ENCODE data around the gene GJC2. TPM values are rescaled to one million over a fixed set of nuclear protein-coding genes. Genes with fewer than 3 reads are reported as not detected.

Gene GJC2
- total RNA-seq, 2 experiments from 2014 or later, result 2.1 to 2.4 TPM

- Mint-ChIP-seq H3K9me3 (no peaks in the 10 kb centered on the region), H3K36me3 (ENCODE audit: low read depth) (peaks cover 36% of the 10 kb centered on the region), H3K4me1 (ENCODE audit: low read depth) (peaks cover 44% of the 10 kb centered on the region), H3K27me3 (no peaks in the 10 kb centered on the region), H3K4me3 (peak overlapping the region; percentile 90), H3K27ac (peak overlapping the region; percentile 94)
- CTCF ChIA-PET, result interaction anchor here (1.0 to 2.2 kb wide), 3 partner anchors 11 to 317 kb away, joined by 3 to 11 read pairs (median 9); no protein-coding TSS in a partner anchor
- ATAC-seq (ENCODE audit: poor library complexity) (no peak), DNase-seq (peak in 5 of 14 experiments; percentile 24 to 80 (median 50))
- Histone ChIP-seq H3K27me3 (ENCODE audit: control insufficient read depth in 1 of 2, insufficient read depth in 2 of 2, low read length in 2 of 2) (no peaks in the 10 kb centered on the region), H3K36me3 (ENCODE audit: insufficient read depth, low read length) (peaks cover 30% of the 10 kb centered on the region), H3K4me3 (ENCODE audit: low read length) (peak overlapping the region; percentile 78), H3K9me3 (ENCODE audit: control insufficient read depth in 1 of 2, insufficient read depth in 1 of 2, low read length in 2 of 2) (no peaks in the 10 kb centered on the region), H3K27ac (ENCODE audit: low read depth in 1 of 2, low read length in 2 of 2) (peak overlapping the region; percentile 92 to 97), H3K4me1 (ENCODE audit: insufficient read depth, low read length) (peaks cover 56% of the 10 kb centered on the region)
- intact Hi-C loops (cut with DNase I, micrococcal nuclease), result loop anchor here in 1 of 2 experiments (1.0 to 10.0 kb wide), 3 partner anchors 23 to 1363 kb away; partner anchors contain the start of genes MRPL55 and NUP133
- TF ChIP-seq CTCF (IDR thresholded peaks at IDR 0.05), result no peak
- POLR2A ChIA-PET, result interaction anchor here (0.6 to 3.9 kb wide), 7 partner anchors 10 to 345 kb away, joined by 3 to 56 read pairs (median 9); partner anchors contain the start of genes ARF1, IBA57 and RNF187
Observed at GRCh38 chr1:228141226-228142044, 8.3 kb upstream of the GJC2 start.

- POLR2A ChIA-PET, result interaction anchor here (0.6 to 3.9 kb wide), 3 partner anchors 9 to 24 kb away, joined by 3 to 33 read pairs (median 3); partner anchors contain the start of gene IBA57
- Mint-ChIP-seq H3K4me1 (ENCODE audit: low read depth) (peaks cover 44% of the 10 kb centered on the region), H3K9me3 (no peaks in the 10 kb centered on the region), H3K4me3 (peak overlapping the region; percentile 90), H3K27ac (peak overlapping the region; percentile 94), H3K36me3 (ENCODE audit: low read depth) (peaks cover 42% of the 10 kb centered on the region), H3K27me3 (no peaks in the 10 kb centered on the region)
- intact Hi-C loops (cut with DNase I, micrococcal nuclease), result loop anchor here in 1 of 2 experiments (10.0 kb wide), 1 partner anchor 1363 kb away; the partner anchor contains the start of gene NUP133
- CTCF ChIA-PET, result interaction anchor here (0.5 to 1.6 kb wide), 2 partner anchors 22 to 38 kb away, joined by 3 to 9 read pairs; partner anchors contain the start of gene IBA57
- DNase-seq (peak in 4 of 14 experiments; percentile 24 to 48 (median 32)), ATAC-seq (ENCODE audit: poor library complexity) (no peak)
- Histone ChIP-seq H3K9me3 (ENCODE audit: control insufficient read depth in 1 of 2, insufficient read depth in 1 of 2, low read length in 2 of 2) (no peaks in the 10 kb centered on the region), H3K27me3 (ENCODE audit: control insufficient read depth in 1 of 2, insufficient read depth in 2 of 2, low read length in 2 of 2) (no peaks in the 10 kb centered on the region), H3K4me1 (ENCODE audit: insufficient read depth, low read length) (peaks cover 60% of the 10 kb centered on the region), H3K4me3 (ENCODE audit: low read length) (peak overlapping the region; percentile 78), H3K36me3 (ENCODE audit: insufficient read depth, low read length) (peaks cover 38% of the 10 kb centered on the region), H3K27ac (ENCODE audit: low read depth in 1 of 2, low read length in 2 of 2) (no peak overlapping the region)
- TF ChIP-seq CTCF (IDR thresholded peaks at IDR 0.05), result no peak
Observed at GRCh38 chr1:228142155-228142691, 7.5 kb upstream of the GJC2 start.

GRCh38 chr1:228142701-228143136, 7.0 kb upstream of the GJC2 start:
- H3K27me3 Mint-ChIP-seq, result no peaks in the 10 kb centered on the region
- Histone ChIP-seq H3K4me1 (ENCODE audit: insufficient read depth, low read length) (peaks cover 61% of the 10 kb centered on the region), H3K27ac (ENCODE audit: low read depth in 1 of 2, low read length in 2 of 2) (no peak overlapping the region), H3K36me3 (ENCODE audit: insufficient read depth, low read length) (peaks cover 43% of the 10 kb centered on the region), H3K4me3 (ENCODE audit: low read length) (no peak overlapping the region), H3K9me3 (ENCODE audit: control insufficient read depth in 1 of 2, insufficient read depth in 1 of 2, low read length in 2 of 2) (no peaks in the 10 kb centered on the region), H3K27me3 (ENCODE audit: control insufficient read depth in 1 of 2, insufficient read depth in 2 of 2, low read length in 2 of 2) (no peaks in the 10 kb centered on the region)
- intact Hi-C loops (cut with DNase I, micrococcal nuclease), result loop anchor here in 1 of 2 experiments (10.0 kb wide), 1 partner anchor 1362 kb away; the partner anchor contains the start of gene NUP133
- ChIA-PET POLR2A (interaction anchor here (1.2 to 3.9 kb wide), 3 partner anchors 9 to 23 kb away, joined by 3 to 33 read pairs (median 5); partner anchors contain the start of gene IBA57), CTCF (interaction anchor here (0.5 to 1.6 kb wide), 2 partner anchors 22 to 37 kb away, joined by 3 to 9 read pairs; partner anchors contain the start of gene IBA57)
- DNase-seq (peak in 1 of 14 experiments; percentile 31), ATAC-seq (ENCODE audit: poor library complexity) (no peak)
- H3K27ac Mint-ChIP-seq, result peak overlapping the region; percentile 94
- H3K4me3 Mint-ChIP-seq, result peak overlapping the region; percentile 90
- H3K9me3 Mint-ChIP-seq, result no peaks in the 10 kb centered on the region
- peaks cover 44% of the 10 kb centered on the region for H3K4me1 Mint-ChIP-seq (ENCODE audit: low read depth)
- TF ChIP-seq CTCF (IDR thresholded peaks at IDR 0.05), result no peak
- H3K36me3 Mint-ChIP-seq (ENCODE audit: low read depth), result peaks cover 42% of the 10 kb centered on the region
